OCI-LY1 (cell line): ENCODE results near the gene MAN1A2.

Source experiments
- H2AFZ ChIP-seq: fragments of 200-600 bp; sonication (generic), shearing (Covaris generic); 2 replicates; pipeline ENCODE4 v1.6.0; 2014; ENCODE audit warnings: antibody characterized with exemption, mild to moderate bottlenecking, low read length
- H3F3A ChIP-seq: fragments of 200-600 bp; sonication (generic), shearing (Covaris generic); 2 replicates; pipeline ENCODE4 v1.6.0; 2014; ENCODE audit warnings: mild to moderate bottlenecking, antibody characterized with exemption, low read length, moderate library complexity; ENCODE audit not compliant: insufficient read depth
- H3K27ac ChIP-seq: fragments of 200-600 bp; sonication (generic); 2 replicates; pipeline ENCODE4 v1.5.1; 2014; ENCODE audit warnings: low read length, mixed run types, mild to moderate bottlenecking, low read depth; ENCODE audit not compliant: poor library complexity, severe bottlenecking
- H3K27me3 ChIP-seq: fragments of 200-600 bp; sonication (generic); 2 replicates; pipeline ENCODE4 v1.6.0; 2014; ENCODE audit warnings: antibody characterized with exemption, mild to moderate bottlenecking, low read length, moderate library complexity; ENCODE audit not compliant: insufficient read depth
- H3K36me3 ChIP-seq: fragments of 200-600 bp; sonication (generic); 2 replicates; pipeline ENCODE4 v1.6.1; 2014; ENCODE audit warnings: mild to moderate bottlenecking, antibody characterized with exemption, low read length, moderate library complexity, mixed read lengths; ENCODE audit not compliant: insufficient read depth
- H3K4me1 ChIP-seq: fragments of 200-600 bp; sonication (generic); 2 replicates; pipeline ENCODE4 v1.5.1; 2014; ENCODE audit warnings: mild to moderate bottlenecking, low read length, moderate library complexity; ENCODE audit not compliant: insufficient read depth, severe bottlenecking
- H3K4me2 ChIP-seq: fragments of 200-600 bp; sonication (generic), shearing (Covaris generic); 2 replicates; pipeline ENCODE4 v1.6.1; 2014; ENCODE audit warnings: low read length
- H3K4me3 ChIP-seq: fragments of 200-600 bp; sonication (generic); 2 replicates; pipeline ENCODE4 v1.5.1; 2014; ENCODE audit warnings: low read length, low read depth, mild to moderate bottlenecking, mixed read lengths; ENCODE audit not compliant: poor library complexity, severe bottlenecking
- H3K79me2 ChIP-seq: fragments of 200-600 bp; shearing (Covaris generic); 2 replicates; pipeline ENCODE4 v1.6.1; 2016; ENCODE audit warnings: mixed run types, low read length, mixed read lengths; ENCODE audit not compliant: insufficient read depth
- H3K9ac ChIP-seq: fragments of 200-600 bp; sonication (generic), shearing (Covaris generic); 2 replicates; pipeline ENCODE4 v1.6.1; 2014; ENCODE audit warnings: mild to moderate bottlenecking, low read length, mixed read lengths
- H3K9me2 ChIP-seq: fragments of 200-600 bp; sonication (generic), shearing (Covaris generic); 2 replicates; pipeline ENCODE4 v1.6.1; 2014; ENCODE audit warnings: low read depth, mild to moderate bottlenecking, low read length, mixed read lengths
- H3K9me3 ChIP-seq: fragments of 200-600 bp; shearing (Covaris generic); 2 replicates; pipeline ENCODE4 v1.6.1; 2014; ENCODE audit warnings: low read length, mixed read lengths
- H4K20me1 ChIP-seq: fragments of 200-600 bp; sonication (generic), shearing (Covaris generic); 2 replicates; pipeline ENCODE4 v1.6.0; 2016; ENCODE audit warnings: mild to moderate bottlenecking, low read length; ENCODE audit not compliant: insufficient read depth
- CTCF ChIP-seq: fragments of 200-600 bp; sonication (generic), shearing (Covaris generic); IDR thresholded peaks from 2 replicates; pipeline ENCODE4 v1.5.1; 2017; ENCODE audit warnings: mild to moderate bottlenecking, antibody characterized with exemption, low read length, moderate library complexity, mixed read lengths
- EZH2 ChIP-seq: fragments of 200-600 bp; sonication (generic), shearing (Covaris generic); IDR thresholded peaks from 2 replicates; pipeline ENCODE4 v1.8.0; 2017; ENCODE audit warnings: borderline replicate concordance, mixed run types, mild to moderate bottlenecking, antibody characterized with exemption, low read length, moderate library complexity, mixed read lengths

MAN1A2 gene

DNA sequence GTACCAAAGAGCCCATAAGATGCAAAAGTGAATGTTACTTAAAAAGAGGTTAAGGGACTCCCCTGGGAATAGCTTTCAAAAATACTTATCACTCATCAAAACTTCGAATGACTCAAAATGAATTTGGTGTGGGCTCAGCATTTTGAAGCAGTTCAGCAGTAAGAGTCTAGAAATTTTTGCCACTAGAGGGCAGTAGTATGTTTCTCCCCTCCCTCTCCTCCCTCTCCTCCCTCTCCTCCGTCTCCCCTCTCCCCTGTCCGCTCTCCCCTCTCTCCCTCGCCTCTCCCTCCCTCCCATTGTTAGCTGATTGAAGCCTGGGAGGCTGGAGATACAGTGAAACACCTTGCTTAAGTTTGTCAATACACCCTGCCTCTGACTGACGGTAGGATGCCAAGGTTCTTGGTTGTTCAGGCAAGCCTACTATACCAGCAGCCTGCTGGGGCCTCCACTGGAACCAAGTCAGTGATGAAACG, 167.8 kb downstream of the MAN1A2 start:
- no peaks in the 10 kb centered on the region for H4K20me1 ChIP-seq
- H3K27me3 ChIP-seq, result no peaks in the 10 kb centered on the region
- no peak overlapping the region for H2AFZ ChIP-seq
- no peak overlapping the region for H3K4me3 ChIP-seq
- no peak overlapping the region for H3K27ac ChIP-seq
- H3K9me2 ChIP-seq, result no peaks in the 10 kb centered on the region
- no peaks in the 10 kb centered on the region for H3K9me3 ChIP-seq
- peaks cover 6% of the 10 kb centered on the region for H3K4me1 ChIP-seq
- peak overlapping the region; percentile 7; the same call in 1 of the 2 replicates for H3K4me2 ChIP-seq
- no peaks in the 10 kb centered on the region for H3K36me3 ChIP-seq
- no peaks in the 10 kb centered on the region for H3F3A ChIP-seq
- H3K9ac ChIP-seq, result no peak overlapping the region
- no peaks in the 10 kb centered on the region for H3K79me2 ChIP-seq
- peak; percentile 76 for TF ChIP-seq CTCF
- no peak for TF ChIP-seq EZH2

DNA sequence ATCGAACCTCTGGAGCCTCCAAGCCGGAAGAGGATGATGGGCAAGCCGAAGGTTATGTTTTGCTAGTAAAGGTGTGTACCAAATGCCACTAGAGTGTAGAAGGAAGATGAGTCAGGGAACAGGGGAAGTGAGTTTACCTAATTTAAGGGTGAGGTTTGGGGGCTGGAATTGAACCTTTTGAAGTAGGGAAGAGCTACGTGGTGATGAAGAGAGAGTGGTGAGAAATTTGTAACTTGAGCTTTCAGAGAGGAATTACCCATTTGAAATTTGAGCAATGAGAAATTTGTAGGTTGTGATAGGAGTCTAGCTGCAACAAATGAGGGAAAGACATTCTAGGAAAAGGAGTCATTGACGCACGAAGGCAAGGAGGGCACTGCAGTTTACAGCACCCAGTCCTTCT, 168.6 kb downstream of the MAN1A2 start:
- TF ChIP-seq EZH2 (no peak), CTCF (no peak)
- H3K4me3 ChIP-seq, result no peak overlapping the region
- H3K4me1 ChIP-seq, result peaks cover 6% of the 10 kb centered on the region

GRCh38 chr1:117537291-117537920, 170.2 kb downstream of the MAN1A2 start:
- Histone ChIP-seq H3K9me3 (no peaks in the 10 kb centered on the region), H3K9me2 (no peaks in the 10 kb centered on the region), H3K36me3 (no peaks in the 10 kb centered on the region), H4K20me1 (no peaks in the 10 kb centered on the region), H3K4me1 (peaks cover 6% of the 10 kb centered on the region), H3K27ac (no peak overlapping the region), H3K79me2 (no peaks in the 10 kb centered on the region), H3F3A (no peaks in the 10 kb centered on the region), H3K4me3 (no peak overlapping the region), H3K9ac (no peak overlapping the region), H3K27me3 (no peaks in the 10 kb centered on the region), H2AFZ (no peak overlapping the region), H3K4me2 (no peak overlapping the region)
- TF ChIP-seq EZH2, result no peak
- no peak for TF ChIP-seq CTCF

More for the DNA sequence above, 168.6 kb downstream of the MAN1A2 start:
- Histone ChIP-seq H3F3A (no peaks in the 10 kb centered on the region), H4K20me1 (no peaks in the 10 kb centered on the region), H3K9ac (no peak overlapping the region), H2AFZ (no peak overlapping the region), H3K9me2 (no peaks in the 10 kb centered on the region), H3K27me3 (no peaks in the 10 kb centered on the region), H3K36me3 (no peaks in the 10 kb centered on the region), H3K4me2 (no peak overlapping the region), H3K9me3 (no peaks in the 10 kb centered on the region), H3K79me2 (no peaks in the 10 kb centered on the region), H3K27ac (no peak overlapping the region)
